GM06990 (cell line): Measurements from ENCODE around the gene FYB2.

Experiments used
- DNase-seq: peaks from one replicate; pipeline ENCODE4 v3.0.0-alpha.2; 2011; ENCODE audit not compliant: insufficient read length; ENCODE audit errors: extremely low read depth
- H3K27me3 ChIP-seq: replicated peaks from 2 replicates; pipeline ENCODE4 v1.6.0; 2011; ENCODE audit warnings: low read length; ENCODE audit not compliant: control insufficient read depth, insufficient read depth
- H3K36me3 ChIP-seq: 2 replicates; pipeline ENCODE4 v1.5.1; 2011; ENCODE audit warnings: low read length; ENCODE audit not compliant: control insufficient read depth, insufficient read depth
- H3K4me3 ChIP-seq: replicated peaks from 2 replicates; pipeline ENCODE4 v1.5.1; 2011; ENCODE audit warnings: low read depth, mild to moderate bottlenecking, control low read depth, low read length
- CTCF ChIP-seq: IDR thresholded peaks from 2 replicates; pipeline ENCODE4 v1.5.1; 2011; ENCODE audit warnings: low read length, control low read depth, mild to moderate bottlenecking, inconsistent platforms; ENCODE audit not compliant: insufficient read depth, poor library complexity, severe bottlenecking

The FYB2 gene

GRCh38 chr1:56824938-56825337 is 5.7 kb upstream of the FYB2 start:
- Histone ChIP-seq H3K27me3 (no peaks in the 10 kb centered on the region), H3K36me3 (no peaks in the 10 kb centered on the region), H3K4me3 (no peak overlapping the region)
- DNase-seq: no peak
- TF ChIP-seq CTCF: no peak

- Histone ChIP-seq H3K36me3 (no peaks in the 10 kb centered on the region), H3K27me3 (no peaks in the 10 kb centered on the region), H3K4me3 (no peak overlapping the region)
- TF ChIP-seq CTCF: no peak
- no peak for DNase-seq
Measured at GRCh38 chr1:56824271-56824670, 5.1 kb upstream of the FYB2 start.

- no peaks in the 10 kb centered on the region for H3K36me3 ChIP-seq
- TF ChIP-seq CTCF: no peak
- no peaks in the 10 kb centered on the region for H3K27me3 ChIP-seq
- H3K4me3 ChIP-seq: no peak overlapping the region
- no peak for DNase-seq
Measured at GRCh38 chr1:56821462-56821797, 2.2 kb upstream of the FYB2 start.

- DNase-seq: peak; percentile 19
- TF ChIP-seq CTCF: peak; percentile 99
- no peaks in the 10 kb centered on the region for H3K36me3 ChIP-seq
- H3K4me3 ChIP-seq: no peak overlapping the region
- no peaks in the 10 kb centered on the region for H3K27me3 ChIP-seq
Measured at GRCh38 chr1:56820755-56821461, 1.7 kb upstream of the FYB2 start.

- no peak for DNase-seq
- Histone ChIP-seq H3K27me3 (no peaks in the 10 kb centered on the region), H3K4me3 (no peak overlapping the region), H3K36me3 (no peaks in the 10 kb centered on the region)
- no peak for TF ChIP-seq CTCF
Measured at GRCh38 chr1:56817716-56818463, 1.3 kb downstream of the FYB2 start.

- H3K27me3 ChIP-seq: no peaks in the 10 kb centered on the region
- DNase-seq: no peak
- no peaks in the 10 kb centered on the region for H3K36me3 ChIP-seq
- H3K4me3 ChIP-seq: no peak overlapping the region
- TF ChIP-seq CTCF: no peak
Measured at GRCh38 chr1:56816909-56817308, 2.3 kb downstream of the FYB2 start.
